Right lobe of liver (tissue), 6 donors: Measurements from ENCODE around the gene BEST4. TPM values are rescaled to one million over a fixed set of nuclear protein-coding genes. Genes with fewer than 3 reads are reported as not detected.

Source experiments
- ATAC-seq, 4 donors: fragments of 200-7000 bp; cut with Tn5 transposase; one replicate each; pipeline ENCODE4 v1.9.1; 2020; ENCODE audit warnings: mild to moderate bottlenecking in 4 of 4, moderate library complexity in 4 of 4
- DNase-seq, 3 donors: peaks; one replicate each; pipeline ENCODE4 v3.0.0-alpha.2; 2020
- H3K27ac ChIP-seq, 3 donors: fragments of 200-600 bp; one replicate each; pipeline ENCODE4 v1.8.0; 2022
- H3K27me3 ChIP-seq, 2 donors: fragments of 200-600 bp; one replicate each; pipeline ENCODE4 v1.8.0; 2022
- H3K36me3 ChIP-seq, 4 donors: fragments of 200-600 bp; sonication (generic) in 1 of 4; one replicate each; pipeline versions ENCODE4 v1.5.1 to v1.8.0; 2017 to 2022; ENCODE audit warnings: control low read depth in 1 of 4
- H3K4me1 ChIP-seq, 4 donors: fragments of 200-600 bp; sonication (generic) in 1 of 4; one replicate each; pipeline versions ENCODE4 v1.5.1 to v1.8.0; 2017 to 2022; ENCODE audit warnings: control low read depth in 1 of 4
- H3K4me3 ChIP-seq, 3 donors: fragments of 200-600 bp; one replicate each; pipeline ENCODE4 v1.8.0; 2022
- H3K9me3 ChIP-seq, 4 donors: fragments of 200-600 bp; sonication (generic) in 1 of 4; one replicate each; pipeline versions ENCODE4 v1.5.1 to v1.8.0; 2017 to 2022; ENCODE audit warnings: control low read depth in 1 of 4
- CTCF ChIP-seq, 4 donors: fragments of 200-600 bp in 3 of 4; fragments of 450-650 bp in 1 of 4; IDR thresholded peaks; one replicate each; pipeline versions ENCODE4 v1.5.1 to v1.8.0; 2016 to 2022; ENCODE audit warnings: antibody characterized with exemption in 4 of 4, mild to moderate bottlenecking in 2 of 4
- POLR2A ChIP-seq: fragments of 450-650 bp; IDR thresholded peaks from one replicate; pipeline ENCODE4 v1.6.1; 2017; ENCODE audit warnings: antibody characterized with exemption, mild to moderate bottlenecking
- WGBS: methylation state at CpG from one replicate; pipeline ENCODE4 v1.1.6; 2018; ENCODE audit warnings: low coverage, low lambda C conversion rate; ENCODE audit not compliant: insufficient coverage; ENCODE audit errors: missing lambda C conversion rate; 5-methylcytosine and 5-hydroxymethylcytosine counted together
- intact Hi-C, 2 donors: fragments of 100-400 bp; cut with DNase I; formaldehyde crosslinking; loops; one replicate each; pipeline versions ENCODE4 v1.11.2 to v1.14.1; 2022
- long read RNA-seq: library from polyadenylated mRNA; unstranded; transcript quantifications from one replicate; pipeline ENCODE4 v2.0.0, GENCODE V29; 2019
- total RNA-seq, 6 experiments: library from RNA; depleted of rRNA in 2 of 6; stranded (reverse); fragments of >200 nt in 2 of 6; fragmentation: NEBNext Ultra II Directional in 3 of 6; extraction: Animal tissue kit (Norgen Biotek cat#: 25700) in 3 of 6; gene quantifications; one replicate each; pipeline versions ENCODE4 v1.1.0 to v1.2.4, GENCODE V29; 2016 to 2023
- donor health status: DM: no; HTN: yes; CAD: no.
- donor health status: DM: no; HTN: no; CAD: no.
- donor health status: DM: no; HTN: no; CAD: no.
- donor health status: DM: no; HTN: yes; CAD: no.
- donor health status: DM: no; HTN: yes; CAD: no.

The BEST4 gene
- under 1 TPM in 2 of 6 experiments, not detected in 4; 0.13 to 0.32 TPM for total RNA-seq
- long read RNA-seq = 0 reads

- Histone ChIP-seq H3K4me1 (peaks cover 0 to 20% (median 0%) of the 10 kb centered on the region in 4 donors), H3K27ac (no peak within 1 kb of the TSS), H3K27me3 (no peaks in the 10 kb centered on the region), H3K36me3 (no peaks in the 10 kb centered on the region), H3K9me3 (no peaks in the 10 kb centered on the region), H3K4me3 (no peak within 1 kb of the TSS)
- WGBS = 60% methylated on average over 1 of the region's 9 CpGs
- intact Hi-C loops = loop anchor here in 1 of 2 donors (10.0 kb wide), 1 partner anchor 47 kb away; no protein-coding TSS in a partner anchor
- ATAC-seq (no peak), DNase-seq (no peak)
- TF ChIP-seq POLR2A (no peak), CTCF (IDR thresholded peaks at IDR 0.05) (no peak)
Observed at GRCh38 chr1:44788120-44788860, at the start of gene BEST4. TSS of gene BEST4 (minus strand) at chr1:44788170. CDS start at chr1:44787705, 465 bp downstream.

GRCh38 chr1:44835738-44836675, 48.0 kb upstream of the BEST4 start:
- Histone ChIP-seq H3K27ac (no peak overlapping the region), H3K36me3 (no peaks in the 10 kb centered on the region), H3K4me1 (no peaks in the 10 kb centered on the region), H3K4me3 (no peak overlapping the region), H3K9me3 (no peaks in the 10 kb centered on the region), H3K27me3 (no peaks in the 10 kb centered on the region)
- peak; percentile 88 to 94 (median 92) for ATAC-seq
- peak; percentile 79 to 83 (median 80) for DNase-seq
- intact Hi-C loops = loop anchor here in 1 of 2 donors (10.0 kb wide), 1 partner anchor 51 kb away; the partner anchor contains the start of gene BEST4
- TF ChIP-seq CTCF (IDR thresholded peaks at IDR 0.05) (peak; percentile 68 to 90 (median 88)), POLR2A (no peak)
- WGBS = 58% methylated on average over 21 of the region's 23 CpGs

GRCh38 chr1:44834328-44834727, 46.4 kb upstream of the BEST4 start:
- Histone ChIP-seq H3K4me3 (no peak overlapping the region), H3K27ac (no peak overlapping the region), H3K4me1 (no peaks in the 10 kb centered on the region), H3K27me3 (no peaks in the 10 kb centered on the region), H3K36me3 (no peaks in the 10 kb centered on the region), H3K9me3 (no peaks in the 10 kb centered on the region)
- intact Hi-C loops = loop anchor here in 1 of 2 donors (10.0 kb wide), 1 partner anchor 50 kb away; the partner anchor contains the start of gene BEST4
- TF ChIP-seq POLR2A (no peak), CTCF (IDR thresholded peaks at IDR 0.05) (no peak)
- WGBS = 57% methylated on average over 7 of the region's 7 CpGs
- ATAC-seq = no peak
- DNase-seq = no peak

- Histone ChIP-seq H3K27me3 (no peaks in the 10 kb centered on the region), H3K4me1 (no peaks in the 10 kb centered on the region), H3K27ac (no peak overlapping the region), H3K9me3 (no peaks in the 10 kb centered on the region), H3K36me3 (no peaks in the 10 kb centered on the region), H3K4me3 (no peak overlapping the region)
- WGBS = 58% methylated on average over 4 of the region's 13 CpGs
- no peak for TF ChIP-seq POLR2A
- ATAC-seq = no peak
- intact Hi-C loops = loop anchor here in 1 of 2 donors (10.0 kb wide), 1 partner anchor 47 kb away; the partner anchor contains the start of gene BEST4
- DNase-seq = no peak
Observed at GRCh38 chr1:44832056-44832705, 44.2 kb upstream of the BEST4 start.
